HG03460 (cell line): Measurements from ENCODE around the gene TASOR2.

ENCODE experiments used
- ATAC-seq: cut with Tn5 transposase; IDR thresholded peaks from one replicate; pipeline ENCODE4 v1.9.1; 2021; ENCODE audit not compliant: unreplicated experiment

TASOR2 gene

DNA sequence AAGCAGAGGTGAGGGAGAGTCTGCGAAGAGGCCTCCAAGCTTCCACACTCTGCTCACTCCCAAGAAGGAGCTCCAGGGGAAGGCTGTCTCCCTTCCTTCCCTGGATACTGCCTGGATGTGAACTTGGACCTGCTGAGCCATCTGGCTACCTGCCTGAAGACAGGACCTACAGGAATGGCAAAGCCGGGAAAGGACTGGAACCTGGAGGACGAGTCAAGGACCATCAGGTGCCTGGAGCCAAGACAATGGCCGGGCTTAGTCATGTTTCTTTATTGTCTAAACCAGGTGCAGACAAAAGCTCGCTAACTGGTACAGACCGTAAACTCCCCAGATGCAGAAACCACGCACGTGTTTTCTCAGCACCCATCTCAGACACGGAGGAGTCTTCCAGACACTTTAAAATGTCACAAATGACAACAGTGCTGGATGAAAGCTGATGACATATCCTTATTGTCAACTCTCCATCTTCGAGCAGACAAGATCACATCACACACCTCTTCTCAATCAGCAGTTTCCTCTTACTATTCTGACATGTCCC is 30.4 kb upstream of the TASOR2 start:
- ATAC-seq = no peak

DNA sequence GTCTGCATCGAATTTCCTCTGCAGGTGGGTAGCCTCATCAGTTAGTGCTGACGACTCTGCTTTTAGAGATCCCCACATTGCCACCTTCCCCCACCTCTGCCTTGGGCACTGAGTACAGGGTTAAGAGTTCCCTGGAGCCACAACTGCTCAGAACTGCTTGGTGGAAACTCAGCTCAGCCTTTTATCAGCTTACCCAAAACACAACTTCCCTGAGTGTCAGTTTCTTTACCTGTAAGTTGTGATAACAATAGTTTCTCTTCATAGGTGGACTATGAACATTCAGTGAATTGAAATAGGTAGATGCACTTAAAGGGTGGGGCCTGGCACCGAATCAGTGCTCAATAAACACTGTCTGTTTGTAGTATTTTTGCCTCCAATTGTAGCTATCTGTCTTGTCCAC is 29.5 kb upstream of the TASOR2 start:
- no peak for ATAC-seq

DNA sequence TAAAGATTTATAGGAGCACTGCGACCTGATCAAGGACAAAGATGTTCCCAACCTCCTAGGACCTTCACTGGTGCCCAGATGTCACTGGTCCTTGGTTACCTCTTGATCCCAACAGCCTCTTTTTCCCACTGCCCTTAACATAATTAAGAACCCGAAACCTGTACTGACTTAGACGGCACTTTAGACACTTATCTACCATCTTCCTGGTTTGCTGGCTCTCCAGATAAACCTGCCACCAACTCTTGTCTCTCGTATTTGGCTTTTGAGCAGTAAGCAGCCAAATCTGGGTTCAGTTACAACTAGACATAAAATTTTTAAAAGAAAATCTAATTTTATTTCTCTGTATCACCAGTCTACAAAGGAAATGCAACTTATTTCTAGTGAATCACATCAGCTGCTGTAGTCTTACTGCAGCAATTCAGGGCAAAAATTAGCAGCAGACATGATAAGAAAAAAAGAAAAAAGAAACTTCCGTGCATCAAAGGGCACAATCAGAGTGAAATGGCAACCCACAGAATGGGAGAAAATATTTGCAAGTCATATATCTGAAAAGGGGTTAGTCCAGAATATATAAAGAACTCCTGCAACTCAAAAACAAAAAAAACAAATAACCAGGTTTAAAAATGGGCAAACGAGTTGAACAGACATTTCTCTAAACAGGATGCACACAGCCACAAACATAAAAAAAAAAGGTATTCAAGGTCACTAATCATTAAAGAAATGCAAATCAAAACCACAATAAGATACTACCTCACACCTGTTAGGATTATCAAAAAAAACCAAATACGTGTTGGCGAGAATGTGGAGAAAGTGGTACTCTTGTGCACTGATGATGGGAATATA is 27.7 kb upstream of the TASOR2 start:
- no peak for ATAC-seq

DNA sequence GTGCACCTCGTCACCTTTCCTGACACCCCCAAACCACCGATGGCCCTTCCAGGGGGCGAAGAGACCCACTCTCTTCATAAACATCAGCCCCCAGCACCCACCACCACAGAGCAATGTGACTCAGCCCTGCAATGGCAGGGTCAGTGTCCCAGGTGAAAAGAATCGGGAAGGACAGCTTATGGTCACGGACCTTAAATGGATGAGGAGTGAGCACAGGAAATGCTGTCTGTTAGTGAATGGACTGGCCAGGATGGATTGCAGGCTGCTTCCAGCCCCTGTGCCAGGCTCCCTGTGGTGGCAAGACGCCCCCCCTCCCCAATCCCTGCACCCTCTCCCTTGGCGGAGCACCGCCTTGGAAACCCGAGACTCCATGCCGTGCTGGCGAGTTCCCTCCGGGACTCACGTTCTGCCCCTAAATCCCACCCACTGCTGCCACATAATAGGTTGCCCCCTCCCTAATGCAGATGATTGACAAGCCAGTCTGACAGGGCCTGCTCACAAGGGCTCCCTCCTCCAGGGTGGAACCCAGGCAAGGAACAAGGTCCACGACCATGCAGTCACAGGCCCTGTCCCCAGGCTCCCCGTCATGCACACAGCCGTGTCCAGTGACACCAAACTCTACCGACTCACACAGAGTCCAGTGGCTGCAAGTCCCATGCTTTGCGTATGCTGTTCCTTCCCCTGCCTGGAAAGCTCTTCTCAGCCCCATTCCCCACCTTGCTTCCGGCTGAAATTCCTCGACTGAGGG is 25.6 kb upstream of the TASOR2 start:
- ATAC-seq = no peak

DNA sequence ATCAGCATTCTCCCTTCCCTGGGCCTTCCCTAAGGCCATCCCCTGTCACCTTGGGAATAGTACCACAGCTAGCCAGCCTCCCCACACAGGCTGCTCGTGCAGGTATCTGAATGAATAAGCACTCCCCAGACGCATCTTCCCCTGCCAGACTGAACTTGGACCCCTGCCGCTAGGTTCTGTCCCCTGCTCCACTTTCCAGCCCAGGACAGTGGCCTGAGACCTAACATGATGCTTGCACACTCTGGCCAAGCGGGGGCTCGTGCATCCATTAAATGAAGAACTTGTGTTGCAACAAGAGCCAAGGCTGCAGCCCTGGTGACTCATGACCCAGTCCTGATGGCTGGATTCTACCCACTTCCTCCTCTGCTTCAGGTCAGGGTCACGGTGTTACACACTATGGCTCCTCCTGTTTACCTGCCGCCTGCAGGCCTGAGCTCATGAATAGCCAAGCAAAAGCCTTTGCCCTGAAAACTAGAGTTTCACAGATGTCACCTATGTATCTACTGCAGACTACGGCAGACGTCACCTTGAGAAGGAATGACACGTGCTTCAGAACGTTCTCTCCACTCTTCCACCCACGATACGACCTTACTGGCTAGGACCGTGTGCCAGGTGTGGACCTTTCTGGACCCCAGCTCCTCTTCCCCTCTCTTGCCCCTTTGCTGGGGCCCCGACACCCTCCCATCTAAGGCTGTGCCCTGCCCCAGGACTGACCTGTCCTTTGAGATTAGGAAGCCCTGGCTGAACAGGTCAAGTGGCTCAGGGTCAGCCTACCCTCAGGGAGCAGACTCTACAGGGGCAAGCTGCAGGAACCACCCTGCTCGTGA is 24.7 kb upstream of the TASOR2 start:
- ATAC-seq = peak; percentile 56

DNA sequence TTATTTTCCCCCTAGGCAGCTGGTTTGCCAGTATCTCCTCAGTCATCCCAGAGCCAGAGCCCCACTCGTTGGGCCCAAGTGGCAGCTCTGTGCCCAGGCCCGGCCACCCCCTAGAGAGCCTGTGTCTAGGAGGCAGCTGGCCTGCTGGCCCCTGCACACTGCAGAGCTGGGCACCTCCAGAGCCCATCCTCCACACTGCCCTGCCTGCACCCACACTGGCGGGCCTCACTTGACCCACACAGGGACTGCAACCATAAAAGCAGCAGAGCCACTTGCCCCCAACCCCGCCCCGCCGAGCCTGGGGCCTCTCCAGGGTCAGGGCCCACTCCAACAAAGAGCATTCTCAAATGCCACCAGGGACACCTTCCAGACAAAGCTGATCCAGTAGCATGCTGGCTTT is 23.6 kb upstream of the TASOR2 start:
- ATAC-seq = no peak

DNA sequence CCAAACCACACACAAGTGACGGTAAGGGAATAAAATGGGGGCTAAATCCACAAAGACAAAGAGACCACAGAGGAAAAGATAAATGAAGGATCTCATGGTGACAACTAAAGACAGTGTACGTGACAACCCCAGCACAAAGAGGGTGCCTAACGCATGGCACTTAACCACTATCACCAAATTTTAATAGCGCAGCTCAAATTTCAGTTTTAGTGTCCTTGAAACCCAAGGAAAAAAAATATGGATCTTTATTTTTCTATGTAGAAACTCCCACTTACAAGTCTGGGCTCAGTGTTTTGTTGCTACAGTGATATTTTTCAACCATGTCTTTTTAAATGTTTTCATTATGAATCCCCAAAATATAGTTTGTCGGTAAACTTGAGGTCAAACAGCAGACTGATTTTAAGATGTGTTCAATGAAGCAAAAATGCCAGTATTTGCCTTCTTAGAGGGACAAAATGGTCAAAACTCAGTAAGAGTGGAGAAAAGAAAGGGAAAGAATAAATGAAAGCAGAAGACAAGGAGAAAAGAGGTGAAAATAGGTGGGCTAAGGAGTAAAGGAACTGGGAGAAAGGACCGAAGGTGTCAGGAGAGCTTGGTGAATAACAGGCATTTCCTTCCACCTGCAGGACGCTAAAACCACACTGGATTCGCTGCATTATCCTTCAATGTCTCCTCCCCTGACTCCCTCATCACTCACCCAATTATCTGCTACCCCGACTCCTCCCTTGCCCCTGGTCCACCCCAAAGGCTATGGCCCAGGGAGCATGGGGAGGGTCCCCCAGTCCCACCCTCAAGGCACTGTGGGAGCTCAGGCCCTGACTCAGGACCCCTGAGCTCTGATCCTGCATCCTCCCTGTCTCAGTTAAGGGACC is 21.7 kb upstream of the TASOR2 start:
- ATAC-seq = no peak

DNA sequence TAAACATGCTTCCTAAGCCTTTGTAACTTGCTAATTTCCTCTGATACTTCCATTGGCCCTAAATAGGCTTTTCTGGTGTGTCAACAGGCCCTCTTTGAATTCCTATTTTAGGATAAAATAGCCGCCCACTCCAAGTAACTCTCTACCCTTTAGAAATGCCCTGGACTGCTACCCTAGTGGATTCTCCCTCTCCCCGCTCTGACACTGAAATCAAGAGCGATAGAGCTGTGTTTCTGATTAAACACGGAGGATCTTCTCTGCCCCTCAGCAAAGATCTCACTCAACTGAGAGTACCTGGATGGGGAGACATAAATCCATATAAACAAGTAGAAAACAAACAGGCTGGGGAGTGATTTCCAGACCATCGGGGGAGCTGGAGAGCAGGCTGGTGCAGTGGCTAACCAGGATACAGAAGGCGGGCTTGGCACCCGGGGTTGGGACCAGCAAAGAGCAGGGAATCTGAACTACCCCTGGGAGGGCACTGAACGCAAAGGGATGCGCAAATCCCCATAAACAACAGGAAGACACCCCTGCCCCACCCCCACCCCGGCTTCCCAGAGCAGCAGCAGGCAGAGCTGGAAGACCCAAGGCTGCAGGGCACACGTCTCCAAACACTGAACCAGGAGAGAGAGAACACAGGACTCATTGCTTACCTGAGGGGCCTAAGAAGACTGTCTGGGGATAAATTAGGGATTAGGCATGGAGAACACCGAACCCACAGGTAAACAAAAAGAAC is 20.8 kb upstream of the TASOR2 start:
- no peak for ATAC-seq

DNA sequence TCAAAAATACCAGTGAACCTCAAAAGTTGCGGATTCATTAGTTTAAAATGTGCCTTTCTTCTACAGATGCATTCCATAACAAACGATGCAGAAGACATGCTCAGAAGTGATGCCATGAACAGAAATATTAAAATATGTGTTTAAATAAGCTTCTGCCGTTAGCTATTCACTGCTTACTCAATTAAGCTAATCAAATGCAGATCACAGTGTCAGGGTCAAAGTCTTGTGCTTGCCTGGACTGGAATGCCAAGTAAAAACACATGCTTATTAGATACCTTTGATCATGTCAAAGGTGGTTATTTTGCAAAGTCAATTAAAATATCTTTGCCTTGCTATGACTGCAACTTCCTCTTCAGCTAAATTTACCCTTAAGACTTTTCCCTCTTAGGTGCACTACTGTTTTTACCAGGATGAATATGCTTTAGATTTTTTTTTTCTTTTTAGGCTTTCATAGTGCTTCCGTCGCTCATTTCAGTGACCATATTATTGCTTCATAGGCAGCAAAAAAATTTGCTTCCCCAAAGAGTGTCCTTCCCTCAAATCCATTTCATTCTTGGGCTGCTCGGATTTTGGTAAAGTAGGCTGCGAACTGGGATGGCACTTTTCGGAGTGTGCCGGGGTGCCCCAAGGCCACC is 19.1 kb upstream of the TASOR2 start:
- ATAC-seq = no peak

DNA sequence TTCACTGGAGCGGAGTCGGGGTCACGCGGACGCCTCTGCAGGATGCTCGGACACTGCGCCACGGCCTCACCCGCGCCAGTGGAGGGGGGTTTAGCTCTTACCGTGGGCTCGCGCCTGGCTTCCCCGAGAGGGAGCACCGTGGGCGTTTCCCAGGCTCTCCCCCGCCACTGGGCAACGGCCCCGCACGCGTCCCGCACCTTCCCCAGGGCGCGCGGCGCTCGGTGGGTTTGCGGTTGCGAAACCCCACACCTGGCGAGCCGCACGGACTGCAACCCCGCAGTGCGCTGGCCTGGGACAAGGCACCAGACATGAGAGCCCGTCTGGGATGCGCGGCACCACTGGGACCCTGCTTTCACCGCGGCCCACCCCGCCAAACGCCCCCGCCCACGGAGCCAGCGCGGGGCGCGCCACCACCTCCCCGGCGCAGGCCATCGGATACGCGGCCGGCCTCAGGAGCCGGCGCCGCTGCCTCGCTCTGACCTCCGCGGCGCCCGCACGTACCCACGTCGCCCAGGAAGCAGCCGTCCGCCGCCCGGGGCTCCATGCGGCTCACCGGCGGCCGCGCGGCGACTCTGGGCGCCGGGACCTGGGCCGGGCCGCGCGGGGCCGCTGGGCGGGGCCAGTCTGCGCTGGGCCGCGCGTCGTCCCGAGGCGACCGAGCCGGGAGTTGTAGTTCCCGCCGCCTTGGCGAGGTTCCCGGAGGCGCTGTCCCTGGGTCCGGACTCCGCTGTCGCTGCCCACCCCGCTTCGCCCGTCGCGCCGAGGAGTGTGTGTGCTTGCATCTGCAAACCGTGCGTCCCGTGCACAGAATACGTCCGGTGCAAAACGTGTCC is 18.4 kb upstream of the TASOR2 start, which contains the start of gene ASB13:
Gene ASB13 (minus strand): TSS at position 588 of the 833 bp plus-strand sequence. CDS start 44 bp downstream, at position 544.
- peak; percentile 75 for ATAC-seq

DNA sequence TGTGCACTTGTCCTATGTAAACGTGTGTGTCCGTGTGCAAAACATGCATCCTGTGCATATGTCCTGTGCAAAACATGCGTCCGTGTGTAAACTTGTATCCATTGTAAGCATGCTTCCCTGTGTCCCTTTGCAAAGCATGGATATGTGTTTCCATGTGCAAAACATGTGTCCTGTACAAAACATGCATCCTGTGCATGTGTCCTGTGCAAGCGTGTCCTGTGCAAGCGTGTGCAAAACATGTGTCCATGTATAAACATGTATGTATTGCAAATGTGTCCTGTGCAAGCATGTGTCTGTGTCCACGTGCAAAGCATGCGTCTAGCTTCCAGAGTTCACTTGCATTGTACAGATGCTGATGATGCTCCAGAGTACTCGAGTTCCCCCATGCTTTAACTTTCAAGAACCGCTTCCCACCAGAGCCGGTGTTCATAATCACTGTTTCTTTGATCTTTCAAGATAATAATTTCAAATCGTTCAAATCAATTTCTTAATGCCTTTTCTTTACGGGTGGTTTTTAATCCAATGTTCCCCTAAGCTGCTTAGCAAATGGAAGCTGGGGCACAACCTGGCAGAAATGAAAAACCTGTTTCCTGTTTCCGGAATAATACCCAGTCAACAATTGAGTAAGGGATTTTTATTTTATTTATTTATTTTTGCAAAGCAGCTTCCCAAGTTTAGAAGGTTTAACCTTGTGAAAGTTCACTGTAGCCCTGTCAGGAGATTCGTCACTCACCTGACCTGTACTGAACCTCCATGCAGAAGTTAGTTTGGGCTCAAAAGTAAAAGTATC is 17.6 kb upstream of the TASOR2 start:
- no peak for ATAC-seq

DNA sequence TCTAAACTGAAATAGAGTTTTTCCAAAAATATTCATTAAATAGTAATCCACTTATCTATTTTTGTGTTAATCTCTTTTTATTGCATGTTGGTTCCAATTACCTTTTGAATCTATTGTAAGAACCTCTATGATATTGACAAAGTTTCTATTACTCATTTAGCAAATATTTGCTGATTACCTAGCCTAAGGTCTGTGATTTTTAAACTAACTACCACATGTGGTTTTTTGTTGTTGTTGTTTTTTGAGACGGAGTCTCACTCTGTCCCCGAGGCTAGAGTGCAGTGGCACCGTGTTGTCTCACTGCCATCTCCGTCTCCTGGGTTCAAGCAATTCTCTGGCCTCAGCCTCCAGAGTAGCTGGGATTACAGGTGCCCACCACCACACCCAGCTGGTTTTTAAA is 16.2 kb upstream of the TASOR2 start:
- ATAC-seq = no peak

DNA sequence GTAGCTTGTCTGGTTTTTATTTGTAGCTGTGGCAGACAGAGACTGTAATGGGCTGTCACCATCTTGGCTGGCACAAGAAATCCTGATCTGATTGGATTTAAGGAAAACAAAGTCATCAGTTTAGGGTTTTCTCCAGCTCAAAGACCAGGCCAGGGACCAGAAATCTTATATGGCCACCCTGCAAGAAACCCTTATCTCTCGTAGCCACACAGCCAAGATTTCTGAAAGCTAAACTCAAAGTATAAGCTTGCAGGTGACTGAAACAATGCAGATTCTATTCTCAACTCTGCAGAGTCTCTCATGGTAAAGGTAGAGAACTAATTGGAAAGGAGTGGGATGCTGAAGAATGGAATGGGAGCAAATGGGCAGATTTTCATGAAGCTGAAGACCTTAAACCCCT is 15.0 kb upstream of the TASOR2 start:
- no peak for ATAC-seq

DNA sequence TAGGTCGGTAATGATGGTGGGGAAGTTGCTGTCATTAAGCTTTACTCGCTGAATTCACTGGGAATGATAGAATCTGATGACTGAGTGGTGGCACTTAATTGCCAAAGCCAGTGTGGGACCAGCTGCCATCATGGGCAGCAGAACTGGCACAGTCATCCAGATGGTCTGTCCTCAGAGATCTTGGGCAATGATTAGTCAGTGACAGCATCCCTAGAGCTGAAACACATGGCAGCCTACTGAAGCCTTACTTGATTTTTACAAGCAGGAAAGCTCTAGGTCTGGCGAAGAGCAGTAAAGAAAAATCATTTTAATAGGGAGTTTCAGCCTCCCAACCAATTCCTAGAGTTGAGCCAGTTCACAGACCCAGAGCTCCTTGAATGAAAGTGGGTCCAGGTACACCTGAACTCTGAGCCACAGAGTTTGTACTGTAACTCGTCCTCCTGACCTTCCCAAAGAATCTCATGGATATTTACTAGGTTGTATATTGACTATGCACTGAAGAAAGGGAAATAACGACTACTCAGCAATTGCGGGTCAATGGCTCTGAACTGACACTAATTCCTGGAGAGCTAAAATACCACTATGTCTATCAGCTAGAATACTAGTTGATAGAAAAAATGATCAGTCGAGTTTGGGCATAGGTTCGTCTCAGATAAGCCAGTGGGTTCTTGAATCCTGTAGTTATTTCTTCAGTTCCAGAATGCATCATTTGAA is 13.8 kb upstream of the TASOR2 start:
- no peak for ATAC-seq

DNA sequence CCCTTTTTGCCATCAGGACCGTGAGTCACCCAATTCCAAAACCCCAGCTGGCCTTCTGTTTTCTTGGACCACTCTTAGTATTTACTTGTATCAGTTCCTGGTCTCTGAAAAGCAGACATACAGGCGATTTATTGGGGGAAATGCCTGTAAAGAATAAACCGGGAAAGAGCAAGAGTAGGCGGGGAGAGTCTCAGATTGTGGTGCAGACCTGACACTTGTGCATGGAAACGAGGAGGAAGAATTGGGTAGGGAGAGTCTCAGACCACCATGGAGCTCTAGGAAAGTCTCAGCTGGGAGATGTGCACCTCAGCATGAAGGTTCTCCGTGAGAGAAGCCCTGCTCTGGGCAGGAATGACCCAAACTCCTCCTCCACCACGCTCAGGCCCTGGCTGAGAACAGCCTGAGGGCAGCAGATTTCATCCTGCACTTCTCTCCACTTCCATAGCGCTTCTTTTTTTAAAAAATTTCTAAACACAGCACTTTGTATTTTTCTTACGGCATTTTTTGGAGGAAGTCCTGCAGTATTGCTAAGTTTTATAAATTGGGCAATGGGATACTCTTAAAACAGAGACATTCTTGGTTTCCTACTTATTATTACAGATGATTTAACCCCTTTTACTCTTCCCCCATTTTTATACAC is 6.1 kb upstream of the TASOR2 start:
- ATAC-seq = no peak

DNA sequence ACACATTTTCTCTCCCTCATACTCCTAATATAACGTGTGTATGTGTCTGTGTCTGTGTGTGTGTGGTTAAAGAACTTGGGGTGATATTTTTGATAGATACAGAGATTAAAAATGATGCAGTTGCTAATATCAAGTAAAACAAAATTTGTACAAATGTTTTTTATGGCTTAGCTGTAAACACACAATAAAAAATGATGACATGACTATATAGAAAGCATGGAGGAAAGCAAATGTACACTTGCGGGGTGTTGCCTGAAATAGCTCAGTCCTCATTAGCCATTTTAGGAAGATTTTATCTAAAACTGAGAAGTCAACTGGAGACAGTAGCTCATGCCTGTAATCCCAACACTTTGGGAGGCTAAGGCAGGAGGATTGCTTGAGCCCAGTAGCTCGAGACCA is 5.6 kb upstream of the TASOR2 start:
- no peak for ATAC-seq
